ENCODE data around the gene SLC2A13. TPM values are rescaled to one million over a fixed set of nuclear protein-coding genes. Genes with fewer than 3 reads are reported as not detected.

Gene SLC2A13
- total and polyA plus RNA-seq, 8 donors, result 2.7 to 10.7 (median 6.8) TPM

- Histone ChIP-seq H3K4me3 (no peak overlapping the region), H3K9me3 (no peaks in the 10 kb centered on the region), H3K27ac (no peak overlapping the region), H3K36me3 (no peaks in the 10 kb centered on the region), H3K27me3 (no peaks in the 10 kb centered on the region), H3K4me1 (peaks cover 0 to 8% (median 7%) of the 10 kb centered on the region in 3 donors)
- no peak for TF ChIP-seq CTCF (IDR thresholded peaks at IDR 0.05)
- ATAC-seq (no peak), FAIRE-seq (no peak), DNase-seq (no peak)
- intact Hi-C loops (cut with DNase I), result no loop called here
- WGBS, 2 donors, result 80 to 90% methylated on average over 1 of the region's 1 CpG
Observed at GRCh38 chr12:39868328-39868725, 237.6 kb downstream of the SLC2A13 start.

- DNase-seq (no peak), FAIRE-seq (peak; percentile 41), ATAC-seq (no peak)
- intact Hi-C loops (cut with DNase I), result no loop called here
- peaks cover 0 to 4% (median 1%) of the 10 kb centered on the region in 3 donors for H3K4me1 ChIP-seq
- H3K9me3 ChIP-seq, result no peaks in the 10 kb centered on the region
- no peak overlapping the region for H3K27ac ChIP-seq
- WGBS, 2 donors, result 75 to 85% methylated on average over 1 of the region's 1 CpG
- no peak for TF ChIP-seq CTCF (IDR thresholded peaks at IDR 0.05)
- no peak overlapping the region for H3K4me3 ChIP-seq
- no peaks in the 10 kb centered on the region for H3K27me3 ChIP-seq
- no peaks in the 10 kb centered on the region for H3K36me3 ChIP-seq
Observed at GRCh38 chr12:39867631-39868327, 238.1 kb downstream of the SLC2A13 start.

GRCh38 chr12:39866135-39866534 lies 239.7 kb downstream of the SLC2A13 start:
- TF ChIP-seq CTCF (IDR thresholded peaks at IDR 0.05), result no peak
- WGBS, 2 donors, result 98 to 99% methylated on average over 6 of the region's 6 CpGs
- FAIRE-seq, result no peak
- no peak overlapping the region for H3K27ac ChIP-seq
- no peak for ATAC-seq
- H3K4me3 ChIP-seq, result no peak overlapping the region
- no peaks in the 10 kb centered on the region for H3K4me1 ChIP-seq
- DNase-seq, result no peak
- intact Hi-C loops (cut with DNase I), result no loop called here
- no peaks in the 10 kb centered on the region for H3K36me3 ChIP-seq
- H3K9me3 ChIP-seq, result no peaks in the 10 kb centered on the region
- no peaks in the 10 kb centered on the region for H3K27me3 ChIP-seq

- Histone ChIP-seq H3K9me3 (no peaks in the 10 kb centered on the region), H3K27me3 (no peaks in the 10 kb centered on the region), H3K4me1 (no peaks in the 10 kb centered on the region), H3K36me3 (no peaks in the 10 kb centered on the region), H3K27ac (no peak overlapping the region), H3K4me3 (no peak overlapping the region)
- ATAC-seq, result no peak
- WGBS, 2 donors, result 90 to 93% methylated on average over 2 of the region's 2 CpGs
- no peak for DNase-seq
- no peak for TF ChIP-seq CTCF (IDR thresholded peaks at IDR 0.05)
- no peak for FAIRE-seq
- intact Hi-C loops (cut with DNase I), result no loop called here
Observed at GRCh38 chr12:39860695-39861094, 245.2 kb downstream of the SLC2A13 start.

- WGBS, 2 donors, result 92 to 93% methylated on average over 2 of the region's 2 CpGs
- no peak for TF ChIP-seq CTCF (IDR thresholded peaks at IDR 0.05)
- DNase-seq (no peak), ATAC-seq (no peak), FAIRE-seq (no peak)
- Histone ChIP-seq H3K4me1 (no peaks in the 10 kb centered on the region), H3K27ac (no peak overlapping the region), H3K36me3 (no peaks in the 10 kb centered on the region), H3K27me3 (no peaks in the 10 kb centered on the region), H3K9me3 (no peaks in the 10 kb centered on the region), H3K4me3 (no peak overlapping the region)
- intact Hi-C loops (cut with DNase I), result no loop called here
Observed at GRCh38 chr12:39853003-39853402, 252.9 kb downstream of the SLC2A13 start.

Data from pancreas (tissue), 10 donors.